GM10248 (cell line): ENCODE data around the gene RASAL1.
A peak's percentile ranks its signal among the peaks of the same experiment; 100 is the strongest.

Experiments
- CTCF ChIA-PET: fragments of 300-600 bp; sonication (Branson Sonifier 250); formaldehyde crosslinking; extraction: SDS; loops from one replicate; lab custom pipeline; 2021; ENCODE audit warnings: antibody characterized with exemption; lab: Yijun Ruan, JAX
- POLR2A ChIA-PET: fragments of 350-650 bp; sonication (Branson Sonifier 250); formaldehyde crosslinking; extraction: SDS; loops from one replicate; lab custom pipeline; 2020; ENCODE audit warnings: antibody characterized with exemption; lab: Yijun Ruan, JAX
- DNase-seq: peaks from one replicate; pipeline ENCODE4 v3.0.0; 2012; ENCODE audit errors: extremely low spot score
- TF ChIP-seq, protein P1 (sequence below): IDR thresholded peaks from 2 replicates; pipeline ENCODE4 v1.5.1; 2012; ENCODE audit warnings: mild to moderate bottlenecking, low read depth; ENCODE audit errors: extremely low read depth, missing control alignments, control extremely low read depth

RASAL1 gene

DNA sequence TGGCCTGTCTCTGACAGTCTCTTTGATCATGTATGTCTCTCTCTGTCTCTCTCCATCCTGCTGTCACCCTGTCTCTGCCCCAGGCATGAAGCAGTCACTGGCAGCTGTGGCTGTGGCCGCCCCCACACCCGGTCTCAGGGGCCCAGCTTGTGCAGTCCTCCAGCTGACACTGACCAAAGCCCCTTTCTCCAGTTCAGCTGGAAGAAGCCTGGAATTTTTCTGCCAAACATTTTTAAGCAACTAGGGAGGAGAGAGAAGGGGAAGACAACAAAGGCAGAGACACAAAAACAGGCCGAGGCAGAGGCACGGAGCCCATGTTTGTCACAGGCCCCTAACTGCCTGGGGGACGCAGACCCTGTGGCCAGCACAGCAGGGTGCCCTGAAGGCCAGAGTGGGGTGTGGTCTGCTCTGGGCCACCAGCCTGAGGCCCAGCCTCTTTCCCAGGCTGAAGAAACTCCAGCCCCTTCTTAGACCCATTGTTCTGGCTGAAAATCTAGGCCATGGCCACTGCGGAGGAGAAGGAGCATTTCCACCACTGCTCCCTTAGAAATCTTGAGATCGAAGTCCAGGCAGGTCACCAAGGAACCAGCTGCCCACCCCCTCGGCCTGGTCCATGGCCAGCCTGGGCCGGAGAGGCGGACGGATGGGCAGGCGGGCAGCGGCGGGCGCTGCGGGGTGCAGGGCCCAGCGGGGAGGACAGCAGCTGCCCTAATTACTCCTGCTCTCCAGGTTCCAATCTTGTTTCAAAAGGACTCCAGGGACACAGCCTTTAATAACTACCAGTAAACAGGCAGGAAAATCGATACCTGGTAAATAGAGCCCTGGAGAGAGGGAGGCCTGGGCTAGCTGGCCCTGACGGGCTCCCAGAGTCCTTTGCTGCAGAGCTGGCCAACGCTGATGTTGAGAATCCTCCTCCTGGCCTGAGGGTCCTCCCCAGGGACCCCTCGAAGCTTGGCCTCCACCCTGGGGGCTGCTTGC, 64.1 kb downstream of the RASAL1 start:
- DNase-seq, result no peak
- CTCF ChIA-PET, result interaction anchor here (0.7 to 15.9 kb wide), 9 partner anchors 8 to 103 kb away, joined by 4 to 135 read pairs (median 9); partner anchors contain the start of gene DTX1
- TF ChIP-seq, protein P1, sequence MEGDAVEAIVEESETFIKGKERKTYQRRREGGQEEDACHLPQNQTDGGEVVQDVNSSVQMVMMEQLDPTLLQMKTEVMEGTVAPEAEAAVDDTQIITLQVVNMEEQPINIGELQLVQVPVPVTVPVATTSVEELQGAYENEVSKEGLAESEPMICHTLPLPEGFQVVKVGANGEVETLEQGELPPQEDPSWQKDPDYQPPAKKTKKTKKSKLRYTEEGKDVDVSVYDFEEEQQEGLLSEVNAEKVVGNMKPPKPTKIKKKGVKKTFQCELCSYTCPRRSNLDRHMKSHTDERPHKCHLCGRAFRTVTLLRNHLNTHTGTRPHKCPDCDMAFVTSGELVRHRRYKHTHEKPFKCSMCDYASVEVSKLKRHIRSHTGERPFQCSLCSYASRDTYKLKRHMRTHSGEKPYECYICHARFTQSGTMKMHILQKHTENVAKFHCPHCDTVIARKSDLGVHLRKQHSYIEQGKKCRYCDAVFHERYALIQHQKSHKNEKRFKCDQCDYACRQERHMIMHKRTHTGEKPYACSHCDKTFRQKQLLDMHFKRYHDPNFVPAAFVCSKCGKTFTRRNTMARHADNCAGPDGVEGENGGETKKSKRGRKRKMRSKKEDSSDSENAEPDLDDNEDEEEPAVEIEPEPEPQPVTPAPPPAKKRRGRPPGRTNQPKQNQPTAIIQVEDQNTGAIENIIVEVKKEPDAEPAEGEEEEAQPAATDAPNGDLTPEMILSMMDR, result no peak
- POLR2A ChIA-PET, result interaction anchor here (0.6 to 1.5 kb wide), 4 partner anchors 10 to 32 kb away, joined by 3 to 6 read pairs (median 4); no protein-coding TSS in a partner anchor

DNA sequence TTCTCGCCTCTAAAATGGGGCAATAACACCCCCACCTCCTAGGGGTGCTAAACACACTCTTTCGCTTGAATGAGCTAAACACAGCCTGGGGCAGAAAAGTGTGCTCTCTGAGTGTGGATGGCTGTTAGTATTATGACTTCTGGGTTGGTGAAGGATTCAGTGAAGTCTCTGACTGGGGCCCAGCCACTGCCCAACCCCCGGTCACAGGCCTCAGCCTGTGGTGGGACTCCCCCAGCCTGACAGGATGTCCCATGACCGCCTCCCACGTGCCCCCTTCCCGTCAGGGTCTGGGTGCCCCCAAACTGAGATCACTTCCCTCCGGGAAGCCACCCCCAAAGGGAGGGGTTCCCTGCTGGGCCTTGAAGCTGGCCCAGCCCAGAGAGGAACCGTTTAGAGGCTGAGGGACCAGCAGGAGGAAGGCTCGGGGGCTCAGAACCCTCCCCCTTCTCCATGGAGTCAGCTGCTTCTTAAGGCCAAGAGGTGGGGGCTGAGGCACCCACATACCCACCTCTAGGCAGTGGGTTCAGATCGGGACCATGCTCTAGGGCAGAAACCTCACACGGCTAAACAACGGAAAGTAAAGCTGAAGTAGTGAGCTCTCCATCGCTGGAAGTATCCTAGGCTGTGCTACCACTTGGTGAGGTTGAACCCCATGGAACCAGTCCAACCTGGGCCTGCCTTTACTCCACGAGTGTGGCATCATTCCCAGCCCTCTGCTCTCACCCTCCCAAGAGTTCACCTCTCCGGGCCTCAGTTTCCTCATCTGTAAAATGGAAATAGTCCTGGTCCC, 65.2 kb downstream of the RASAL1 start:
- peak; percentile 83 for DNase-seq
- ChIA-PET POLR2A (interaction anchor here (0.6 to 1.8 kb wide), 5 partner anchors 9 to 22 kb away, joined by 3 to 6 read pairs (median 4); no protein-coding TSS in a partner anchor), CTCF (interaction anchor here (0.7 to 15.9 kb wide), 8 partner anchors 12 to 104 kb away, joined by 4 to 135 read pairs (median 10); partner anchors contain the start of gene DTX1)
- TF ChIP-seq, protein P1, result no peak

DNA sequence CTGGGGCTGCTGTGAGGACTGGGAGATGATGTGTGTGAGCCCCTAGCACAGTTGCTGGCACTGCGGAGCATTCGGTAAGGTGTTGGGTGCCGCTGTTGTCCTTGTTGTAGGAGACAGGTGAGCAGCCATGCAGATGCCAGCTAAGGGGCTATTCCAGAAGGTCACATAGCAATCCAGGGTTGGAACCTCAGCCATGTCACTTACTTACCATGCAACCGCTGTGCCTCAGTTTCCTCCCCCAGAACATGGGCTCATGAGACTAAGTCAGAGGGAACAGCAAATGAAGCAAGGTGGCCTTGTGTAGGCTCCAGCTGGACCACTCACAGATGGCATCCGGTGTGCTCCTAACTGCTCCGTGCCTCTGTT, 65.8 kb downstream of the RASAL1 start:
- ChIA-PET POLR2A (interaction anchor here (0.6 to 1.8 kb wide), 4 partner anchors 9 to 22 kb away, joined by 4 to 6 read pairs (median 6); no protein-coding TSS in a partner anchor), CTCF (interaction anchor here (1.6 to 15.9 kb wide), 5 partner anchors 14 to 28 kb away, joined by 5 to 135 read pairs (median 17); partner anchors contain the start of gene DTX1)
- TF ChIP-seq, protein P1, result no peak
- DNase-seq, result no peak

DNA sequence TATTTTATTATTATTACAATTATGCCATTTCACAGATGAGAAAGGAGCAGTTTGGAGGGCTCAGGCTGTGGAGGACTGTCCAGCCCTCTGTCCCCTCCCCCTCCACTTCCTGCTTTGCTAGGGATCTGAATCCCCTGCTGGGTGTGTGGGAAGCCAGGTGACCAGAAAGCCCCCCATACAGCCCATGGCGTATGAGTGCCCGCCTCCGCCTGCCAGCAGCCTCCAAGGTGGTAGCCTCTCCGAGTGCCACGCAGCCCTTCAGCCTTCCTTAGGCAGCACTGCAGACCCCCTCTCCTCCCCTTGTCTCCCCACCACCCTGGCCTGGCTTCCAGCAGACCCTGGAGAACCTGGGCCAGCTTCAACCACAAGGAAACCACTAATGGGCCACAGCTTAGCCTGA, 66.4 kb downstream of the RASAL1 start:
- DNase-seq, result no peak
- ChIA-PET CTCF (interaction anchor here (1.1 to 15.9 kb wide), 4 partner anchors 14 to 29 kb away, joined by 3 to 135 read pairs (median 40); partner anchors contain the start of gene DTX1), POLR2A (interaction anchor here (0.6 to 1.8 kb wide), 2 partner anchors 18 to 21 kb away, joined by 6 read pairs; no protein-coding TSS in a partner anchor)
- TF ChIP-seq, protein P1, result no peak

DNA sequence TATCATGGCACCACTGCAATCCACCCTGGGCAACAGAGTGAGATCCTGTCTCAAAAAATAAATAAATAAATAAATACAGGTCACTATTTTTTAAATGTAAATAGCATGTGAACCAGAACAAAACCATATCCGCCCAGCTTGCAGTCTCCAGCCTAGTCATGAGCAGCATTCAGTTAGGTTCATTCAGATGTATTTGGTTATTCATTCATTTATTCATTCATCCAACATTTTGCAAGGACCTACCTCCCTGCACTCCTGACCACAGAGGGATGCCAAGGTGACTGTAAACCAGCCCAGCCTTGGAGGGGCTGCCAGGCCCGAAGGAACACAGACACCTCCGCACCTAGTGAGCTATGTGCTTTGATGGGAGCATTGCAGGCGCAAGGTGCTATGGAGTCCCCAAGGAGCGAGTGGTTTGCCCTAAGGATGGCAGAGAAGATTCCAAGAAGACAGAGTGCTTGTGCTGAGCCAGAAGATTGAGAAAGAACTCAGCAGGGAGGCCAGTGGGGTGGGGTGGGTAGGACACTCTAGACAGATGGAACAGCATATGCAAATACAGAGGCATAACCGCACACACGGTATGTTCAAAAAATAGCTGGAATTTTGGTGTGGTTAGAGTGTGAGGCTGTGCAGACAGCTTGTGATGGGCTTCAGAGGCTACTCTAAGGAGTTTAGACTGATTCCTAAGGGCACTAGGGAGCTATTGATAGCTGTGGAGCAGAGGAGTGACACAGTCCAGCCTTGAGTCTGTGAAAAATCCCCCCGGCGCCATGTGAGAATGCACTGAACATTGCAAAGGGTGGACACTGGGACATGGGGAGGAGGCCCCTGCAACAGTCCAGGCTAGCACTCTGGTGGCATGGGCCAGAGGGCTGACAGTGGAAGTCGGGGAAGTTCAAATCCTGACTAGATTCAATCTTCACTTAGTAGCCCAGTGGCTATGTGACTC, 67.3 kb downstream of the RASAL1 start:
- TF ChIP-seq, protein P1, result no peak
- ChIA-PET POLR2A (no interaction called here), CTCF (interaction anchor here (1.1 to 15.9 kb wide), 5 partner anchors 9 to 30 kb away, joined by 3 to 135 read pairs (median 11); partner anchors contain the start of gene DTX1)
- no peak for DNase-seq
